HG03469 (cell line): ENCODE results near the gene UGT1A9.

Experiments used
- ATAC-seq: cut with Tn5 transposase; IDR thresholded peaks from one replicate; pipeline ENCODE4 v1.9.1; 2021; ENCODE audit warnings: mild to moderate bottlenecking, moderate library complexity, moderate number of reproducible peaks; ENCODE audit not compliant: unreplicated experiment

Gene UGT1A9

DNA sequence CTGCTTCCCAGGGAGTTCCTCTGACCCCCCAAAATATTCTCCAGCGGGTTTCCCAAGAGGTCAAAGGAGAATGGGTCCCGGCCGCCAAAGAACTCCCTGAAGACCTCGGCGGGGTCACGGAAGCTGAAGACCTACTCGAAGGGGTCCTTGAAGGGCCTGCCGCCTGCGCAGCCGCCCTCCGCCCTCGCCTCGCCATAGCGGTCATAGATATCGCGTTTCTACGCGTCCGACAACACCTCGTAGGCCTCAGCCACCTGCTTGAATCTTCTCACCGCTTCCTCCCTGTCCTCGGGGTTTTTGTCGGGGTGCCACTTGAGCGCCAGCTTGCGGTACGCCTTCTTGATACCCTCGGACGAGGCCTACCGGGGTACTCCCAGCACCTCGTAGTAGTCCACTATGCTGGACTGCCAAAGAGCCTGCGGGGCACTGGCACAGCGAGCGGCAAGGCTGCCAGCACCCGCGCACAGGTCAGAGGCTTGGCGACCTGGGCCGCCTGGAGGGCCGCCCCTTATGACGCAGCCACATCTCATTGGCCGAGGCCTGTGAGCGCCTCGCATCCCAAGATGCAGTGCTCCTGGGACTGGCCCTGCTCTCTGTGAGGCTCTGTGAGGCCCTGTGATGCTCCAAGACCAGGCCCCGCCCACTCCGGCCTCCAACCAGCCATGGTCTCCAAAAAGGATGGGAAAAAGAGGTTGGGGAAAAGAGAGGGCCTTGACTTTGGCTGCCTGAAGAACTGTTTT is 83.3 kb downstream of the UGT1A9 start:
- ATAC-seq: no peak

DNA sequence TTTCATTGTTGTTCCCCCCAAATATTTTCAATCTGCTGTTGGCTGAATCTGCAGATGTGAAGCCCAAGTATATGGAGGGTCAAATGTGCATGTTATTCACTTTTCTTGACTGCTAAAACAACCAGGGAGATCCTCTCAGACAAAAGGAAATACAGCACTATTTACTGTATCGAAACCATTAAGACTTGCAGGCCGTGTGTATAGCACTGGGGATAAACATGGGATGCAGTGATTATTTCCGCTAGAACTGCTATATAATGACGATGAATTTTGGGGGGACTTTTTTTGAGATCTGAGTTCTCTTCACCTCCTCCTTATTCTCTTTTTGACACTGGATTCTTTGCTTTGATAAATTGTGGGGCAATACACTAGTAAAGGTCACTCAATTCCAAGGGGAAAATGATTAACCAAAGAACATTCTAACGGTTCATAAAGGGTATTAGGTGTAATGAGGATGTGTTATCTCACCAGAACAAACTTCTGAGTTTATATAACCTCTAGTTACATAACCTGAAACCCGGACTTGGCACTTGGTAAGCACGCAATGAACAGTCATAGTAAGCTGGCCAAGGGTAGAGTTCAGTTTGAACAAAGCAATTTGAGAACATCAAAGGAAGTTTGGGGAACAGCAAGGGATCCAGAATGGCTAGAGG is 84.9 kb downstream of the UGT1A9 start:
- no peak for ATAC-seq

DNA sequence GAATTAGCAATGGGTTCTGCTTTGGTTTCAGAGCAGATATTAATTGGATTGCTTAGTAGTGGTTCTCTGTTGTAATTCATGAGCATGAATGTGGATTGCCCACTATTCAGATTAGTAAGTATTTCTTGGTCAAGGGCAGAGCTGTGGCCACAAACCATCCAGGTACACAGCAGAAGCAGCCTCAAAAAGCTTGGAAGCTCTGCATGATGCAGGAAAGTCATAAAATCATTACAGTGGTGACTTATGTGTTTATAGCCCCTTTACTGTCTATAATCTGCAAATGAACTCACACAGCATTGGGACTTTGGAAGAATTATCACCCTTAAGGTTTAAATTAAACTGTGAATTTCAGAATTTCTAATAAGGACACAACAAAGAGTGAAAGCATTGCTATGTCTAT is 86.4 kb downstream of the UGT1A9 start:
- ATAC-seq: no peak

DNA sequence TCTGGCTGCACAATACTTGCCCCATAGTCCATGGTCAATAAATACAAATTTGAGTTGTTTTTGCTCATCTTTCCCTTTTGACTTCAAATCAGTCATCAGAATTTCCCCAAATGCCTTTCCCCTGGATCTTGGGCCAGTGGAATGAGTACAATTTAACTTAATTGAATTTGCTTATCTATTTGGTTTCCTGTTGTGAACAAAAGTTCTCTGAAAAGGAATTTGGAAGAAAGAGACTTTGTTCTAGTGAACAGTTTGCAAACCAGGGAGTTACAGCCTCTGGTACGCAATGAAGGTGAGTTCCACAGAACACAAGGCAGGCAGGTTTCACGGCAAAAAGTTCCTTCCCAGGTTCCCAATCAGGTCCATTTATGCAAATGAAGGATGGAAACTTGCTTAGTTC is 87.2 kb downstream of the UGT1A9 start:
- no peak for ATAC-seq

DNA sequence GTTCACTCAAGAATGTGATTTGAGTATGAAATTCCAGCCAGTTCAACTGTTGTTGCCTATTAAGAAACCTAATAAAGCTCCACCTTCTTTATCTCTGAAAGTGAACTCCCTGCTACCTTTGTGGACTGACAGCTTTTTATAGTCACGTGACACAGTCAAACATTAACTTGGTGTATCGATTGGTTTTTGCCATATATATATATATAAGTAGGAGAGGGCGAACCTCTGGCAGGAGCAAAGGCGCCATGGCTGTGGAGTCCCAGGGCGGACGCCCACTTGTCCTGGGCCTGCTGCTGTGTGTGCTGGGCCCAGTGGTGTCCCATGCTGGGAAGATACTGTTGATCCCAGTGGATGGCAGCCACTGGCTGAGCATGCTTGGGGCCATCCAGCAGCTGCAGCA is 88.3 kb downstream of the UGT1A9 start, which contains the start of gene UGT1A1:
TSS of gene UGT1A1 (plus strand) at position 228 of the 400 bp plus-strand sequence. CDS start at position 246, 18 bp downstream.
- no peak for ATAC-seq

DNA sequence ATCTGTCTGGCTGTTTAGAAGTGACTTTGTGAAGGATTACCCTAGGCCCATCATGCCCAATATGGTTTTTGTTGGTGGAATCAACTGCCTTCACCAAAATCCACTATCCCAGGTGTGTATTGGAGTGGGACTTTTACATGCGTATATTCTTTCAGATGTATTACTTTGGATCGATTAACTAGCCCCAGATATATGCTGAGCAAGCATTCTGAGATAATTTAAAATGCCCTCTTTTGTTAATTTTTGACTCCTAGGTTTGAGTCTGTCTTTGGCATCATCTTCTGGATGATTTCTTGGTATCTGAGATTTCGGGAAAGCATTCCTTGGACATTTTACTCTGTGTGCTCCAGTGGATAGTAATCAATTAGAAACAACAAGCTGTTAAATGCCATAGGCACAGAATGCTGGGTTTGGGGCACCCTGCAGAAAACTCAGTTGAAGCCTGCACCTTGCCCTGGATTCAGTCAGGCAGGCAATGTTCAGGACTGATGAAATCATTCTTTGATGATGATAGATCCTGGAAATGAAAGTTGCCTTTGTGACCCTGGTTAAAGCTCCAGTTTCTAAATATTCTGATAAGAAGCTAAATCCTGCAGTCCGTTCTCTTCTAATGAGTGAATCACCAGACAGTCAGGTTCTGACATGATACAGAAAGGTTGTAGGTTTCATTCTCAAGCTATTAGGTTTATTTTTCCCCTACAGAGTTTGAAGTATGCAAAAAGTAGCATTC is 89.5 kb downstream of the UGT1A9 start:
- no peak for ATAC-seq

DNA sequence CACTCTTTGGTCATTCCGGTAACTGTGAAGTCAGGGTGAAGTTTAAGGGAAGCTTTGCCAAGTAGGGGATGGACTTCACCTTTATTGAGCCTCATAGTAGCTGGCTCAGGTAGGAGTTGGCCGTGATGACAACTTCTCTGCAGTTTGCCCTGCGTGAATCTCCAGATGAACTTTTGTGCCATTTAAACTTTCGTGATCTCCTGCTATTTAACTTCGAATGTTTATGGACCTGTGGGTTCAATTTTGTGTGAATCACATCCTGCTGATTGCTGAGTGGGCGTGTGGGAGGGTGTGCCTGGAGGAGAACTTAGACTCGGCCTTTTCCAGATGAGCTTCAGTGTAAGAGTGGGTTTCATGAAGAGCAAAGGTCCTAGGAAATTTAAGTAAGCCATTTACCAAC is 92.6 kb downstream of the UGT1A9 start:
- ATAC-seq: no peak

DNA sequence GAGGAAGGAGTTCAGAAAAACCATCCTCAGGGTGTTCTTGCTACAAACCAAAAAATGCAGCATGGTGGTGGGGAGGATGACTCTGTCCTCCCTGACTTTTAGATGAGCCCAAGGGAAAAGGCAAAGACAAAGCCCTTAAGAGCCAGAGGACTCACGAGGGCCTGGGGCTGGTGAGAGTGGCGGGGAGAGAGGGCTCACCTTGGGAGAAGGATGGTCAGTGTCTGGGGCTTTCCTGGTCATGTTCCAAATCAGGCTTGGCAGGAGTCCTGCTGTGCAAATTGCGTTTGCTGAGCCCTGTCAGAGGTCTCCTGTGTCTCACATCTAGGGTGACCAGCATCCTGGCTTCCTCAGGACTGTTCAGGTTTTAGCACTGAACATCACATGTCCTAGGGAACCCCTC is 93.1 kb downstream of the UGT1A9 start:
- ATAC-seq: no peak

DNA sequence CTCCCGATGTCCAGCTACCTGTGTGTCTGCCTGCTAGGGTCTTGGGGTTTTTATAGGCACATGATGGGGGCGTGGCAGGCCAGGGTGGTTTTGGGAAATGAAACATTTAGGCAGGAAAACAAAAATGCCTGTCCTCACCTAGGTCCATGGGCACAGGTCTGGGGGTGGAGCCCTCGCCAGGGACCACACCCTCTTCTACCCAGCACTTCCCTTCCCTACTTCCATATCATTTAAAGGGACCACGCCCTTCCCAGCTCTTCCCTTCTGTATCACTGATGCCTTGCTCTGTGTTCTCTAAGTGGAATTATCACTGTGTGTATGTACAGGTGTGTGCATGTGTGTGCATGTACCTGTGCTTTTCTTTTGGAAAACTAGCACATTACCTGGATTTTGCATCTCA is 94.7 kb downstream of the UGT1A9 start:
- no peak for ATAC-seq

DNA sequence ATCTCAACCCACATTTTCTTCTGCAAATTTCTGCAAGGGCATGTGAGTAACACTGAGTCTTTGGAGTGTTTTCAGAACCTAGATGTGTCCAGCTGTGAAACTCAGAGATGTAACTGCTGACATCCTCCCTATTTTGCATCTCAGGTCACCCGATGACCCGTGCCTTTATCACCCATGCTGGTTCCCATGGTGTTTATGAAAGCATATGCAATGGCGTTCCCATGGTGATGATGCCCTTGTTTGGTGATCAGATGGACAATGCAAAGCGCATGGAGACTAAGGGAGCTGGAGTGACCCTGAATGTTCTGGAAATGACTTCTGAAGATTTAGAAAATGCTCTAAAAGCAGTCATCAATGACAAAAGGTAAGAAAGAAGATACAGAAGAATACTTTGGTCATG is 96.4 kb downstream of the UGT1A9 start:
- no peak for ATAC-seq

DNA sequence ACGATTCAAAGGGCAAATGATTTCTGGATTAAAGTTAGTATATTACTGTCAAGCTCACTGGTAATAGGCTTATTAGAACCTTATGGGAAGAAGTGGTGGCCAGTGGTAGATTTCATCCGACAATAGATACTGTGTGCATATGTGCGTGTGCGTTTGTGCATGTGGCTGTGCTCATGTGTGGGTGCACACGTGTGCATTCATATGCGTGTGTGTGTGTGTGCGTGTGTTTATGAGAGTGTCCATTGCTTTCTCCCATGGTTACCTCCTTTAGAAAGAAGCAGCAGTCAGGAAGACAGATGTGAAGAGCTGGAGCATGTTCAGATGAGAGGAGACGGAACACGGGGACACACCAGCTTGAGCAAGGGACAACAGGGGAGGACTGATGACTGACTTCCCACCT is 97.6 kb downstream of the UGT1A9 start:
- ATAC-seq: no peak

DNA sequence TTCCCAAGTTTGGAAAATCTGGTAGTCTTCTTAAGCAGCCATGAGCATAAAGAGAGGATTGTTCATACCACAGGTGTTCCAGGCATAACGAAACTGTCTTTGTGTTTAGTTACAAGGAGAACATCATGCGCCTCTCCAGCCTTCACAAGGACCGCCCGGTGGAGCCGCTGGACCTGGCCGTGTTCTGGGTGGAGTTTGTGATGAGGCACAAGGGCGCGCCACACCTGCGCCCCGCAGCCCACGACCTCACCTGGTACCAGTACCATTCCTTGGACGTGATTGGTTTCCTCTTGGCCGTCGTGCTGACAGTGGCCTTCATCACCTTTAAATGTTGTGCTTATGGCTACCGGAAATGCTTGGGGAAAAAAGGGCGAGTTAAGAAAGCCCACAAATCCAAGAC is 100.5 kb downstream of the UGT1A9 start:
- no peak for ATAC-seq

DNA sequence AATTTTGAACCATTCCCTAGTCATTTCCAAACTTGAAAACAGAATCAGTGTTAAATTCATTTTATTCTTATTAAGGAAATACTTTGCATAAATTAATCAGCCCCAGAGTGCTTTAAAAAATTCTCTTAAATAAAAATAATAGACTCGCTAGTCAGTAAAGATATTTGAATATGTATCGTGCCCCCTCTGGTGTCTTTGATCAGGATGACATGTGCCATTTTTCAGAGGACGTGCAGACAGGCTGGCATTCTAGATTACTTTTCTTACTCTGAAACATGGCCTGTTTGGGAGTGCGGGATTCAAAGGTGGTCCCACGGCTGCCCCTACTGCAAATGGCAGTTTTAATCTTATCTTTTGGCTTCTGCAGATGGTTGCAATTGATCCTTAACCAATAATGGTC is 100.9 kb downstream of the UGT1A9 start:
- ATAC-seq: no peak

DNA sequence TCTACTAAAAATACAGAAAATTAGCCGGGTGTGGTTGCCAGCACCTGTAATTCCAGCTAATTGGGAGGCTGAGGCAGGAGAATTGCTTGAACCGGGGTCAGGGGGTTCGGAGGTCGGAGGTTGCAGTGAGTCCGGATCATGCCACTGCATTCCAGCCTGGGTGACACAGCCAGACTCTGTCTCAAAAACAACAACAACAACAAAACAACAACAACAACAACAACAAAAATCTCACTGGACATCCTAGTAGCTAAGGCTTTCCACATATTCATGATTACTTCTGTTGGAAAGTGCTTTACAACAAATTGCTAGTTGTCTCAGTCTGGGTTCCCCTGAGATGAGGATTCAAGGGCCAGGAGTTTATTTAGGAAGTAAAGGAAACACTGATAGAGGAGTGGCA is 102.2 kb downstream of the UGT1A9 start:
- ATAC-seq: no peak

DNA sequence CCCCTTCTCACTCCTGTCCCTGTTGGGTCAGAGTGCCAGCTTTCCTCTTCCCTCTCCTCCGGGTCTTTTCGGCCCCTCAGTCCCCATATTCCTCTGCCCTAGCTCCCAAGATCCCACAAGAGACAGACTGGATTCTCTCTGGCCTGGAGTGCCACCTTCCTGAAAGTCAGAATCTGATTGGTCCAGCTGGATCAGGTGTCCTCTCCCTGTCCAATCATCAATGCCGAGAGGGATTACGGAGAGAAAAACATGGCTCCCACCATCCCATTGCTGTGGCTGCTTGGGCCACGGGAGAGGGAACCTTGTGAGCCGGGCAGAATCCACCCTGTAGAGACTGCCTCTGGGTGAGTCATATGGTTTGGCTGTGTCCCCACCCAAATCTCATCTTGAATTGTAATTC is 103.7 kb downstream of the UGT1A9 start:
- ATAC-seq: no peak

DNA sequence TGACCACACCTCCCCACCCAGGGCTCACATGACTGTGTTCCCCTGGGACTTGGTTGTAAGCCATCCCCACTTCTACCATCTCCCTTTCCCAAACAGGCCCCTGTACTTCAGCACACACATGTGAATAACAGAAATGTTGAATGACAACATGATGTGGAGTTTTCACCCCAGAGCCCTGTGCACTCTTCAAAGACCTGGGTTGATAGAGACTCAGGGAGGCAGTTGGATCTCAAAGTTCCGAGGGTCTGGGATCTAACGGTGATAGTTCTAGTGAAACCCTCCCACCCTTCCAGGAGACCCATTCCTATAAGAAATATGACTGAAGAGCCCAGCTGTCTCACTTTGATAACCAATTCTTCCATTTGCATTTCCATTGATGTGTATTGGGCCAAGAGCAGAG is 106.3 kb downstream of the UGT1A9 start, which contains the start of gene MROH2A:
TSS of gene MROH2A (plus strand) at position 301 of the 400 bp plus-strand sequence. CDS start 1,029 bp downstream, outside the sequence.
- no peak for ATAC-seq

DNA sequence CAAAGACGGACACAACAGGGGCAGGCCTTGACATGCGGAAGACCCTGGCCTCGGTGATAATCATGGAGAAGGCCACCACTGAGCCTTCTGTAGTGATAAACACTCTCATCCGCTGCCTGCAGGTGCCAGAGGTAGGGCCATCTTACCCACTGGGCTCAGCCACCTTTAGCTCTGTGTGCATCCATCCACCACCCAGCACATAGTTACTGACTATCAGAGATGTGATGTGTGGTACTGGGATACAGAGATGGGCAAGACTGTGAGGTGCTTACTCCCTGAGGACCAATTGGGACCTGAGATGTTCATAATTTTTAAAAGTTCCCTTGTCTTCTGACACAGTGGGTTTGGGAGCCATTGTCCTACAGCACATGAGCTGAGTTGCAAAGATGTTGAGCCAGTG is 108.0 kb downstream of the UGT1A9 start:
- ATAC-seq: no peak

DNA sequence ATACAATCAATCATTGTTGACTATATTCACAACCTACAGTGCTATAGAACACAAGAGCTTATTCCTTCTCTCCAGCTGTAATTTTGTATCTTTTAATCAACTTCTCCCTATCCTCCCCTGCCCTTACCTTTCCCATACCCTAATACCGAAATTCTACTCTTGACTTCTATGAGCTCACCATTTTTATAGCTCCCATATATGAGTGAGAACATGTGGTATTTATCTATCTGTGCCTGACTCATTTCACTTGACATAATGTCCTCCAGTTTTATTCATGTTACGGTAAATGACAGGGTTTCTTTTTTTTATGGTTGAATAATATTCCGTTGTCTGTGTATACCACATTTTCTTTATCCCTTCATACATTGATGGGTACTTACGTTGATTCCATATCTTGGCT is 109.1 kb downstream of the UGT1A9 start:
- no peak for ATAC-seq

DNA sequence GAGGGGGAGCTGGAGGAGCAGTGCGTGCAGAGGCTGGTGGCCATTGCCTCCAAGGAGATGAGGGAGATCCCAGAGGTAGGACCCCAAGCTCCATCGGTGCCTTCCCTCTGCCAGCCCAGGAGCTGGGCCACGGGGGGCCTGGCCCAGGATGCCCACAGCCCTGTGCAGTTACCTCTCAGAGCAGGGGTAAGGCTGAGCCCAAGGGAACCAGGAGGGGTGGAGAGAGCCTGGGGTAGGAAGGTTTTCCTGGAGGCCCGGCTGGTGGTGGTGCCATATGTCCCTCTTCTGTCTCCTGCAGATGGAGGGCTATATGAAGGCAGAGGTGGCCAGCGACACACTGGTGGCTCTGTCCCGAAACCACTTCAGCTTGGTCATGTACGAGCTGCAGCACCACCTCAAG is 117.9 kb downstream of the UGT1A9 start:
- ATAC-seq: no peak

DNA sequence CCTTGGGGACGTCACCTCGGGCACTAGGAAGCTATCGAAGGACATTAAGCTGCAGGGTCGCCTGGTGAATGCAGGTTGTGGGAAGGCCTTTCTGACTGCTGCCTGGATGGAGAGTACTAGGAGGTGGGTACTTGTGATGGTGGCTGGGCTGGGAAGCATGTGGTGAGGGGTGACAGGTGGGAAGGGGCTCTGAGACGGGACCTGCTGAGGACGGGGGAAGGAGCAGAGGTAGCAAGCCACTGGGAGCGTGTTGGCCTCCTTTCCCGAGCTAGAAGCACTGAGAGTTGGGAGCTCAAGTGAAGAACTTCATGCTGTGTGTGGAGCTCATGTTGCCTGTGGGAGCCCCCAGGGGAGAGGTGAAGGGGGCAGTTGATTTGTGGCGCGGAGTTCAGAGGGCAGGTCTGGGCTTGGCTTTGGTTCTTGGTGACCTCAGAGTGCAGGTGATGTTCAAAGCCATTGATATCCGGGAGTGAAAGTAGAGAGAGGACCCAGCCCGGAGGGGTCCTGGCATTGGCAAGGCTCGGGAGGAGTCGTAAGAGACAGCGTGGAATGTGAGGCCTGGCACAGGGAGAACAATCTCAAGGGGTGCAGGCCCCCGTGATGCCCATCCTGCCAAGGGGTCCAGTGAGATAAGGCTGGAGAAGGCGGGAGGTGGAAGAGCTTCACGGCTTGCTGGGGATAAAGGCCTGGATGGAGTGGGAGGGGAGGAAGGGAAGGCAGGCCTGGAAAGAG is 119.6 kb downstream of the UGT1A9 start:
- no peak for ATAC-seq

DNA sequence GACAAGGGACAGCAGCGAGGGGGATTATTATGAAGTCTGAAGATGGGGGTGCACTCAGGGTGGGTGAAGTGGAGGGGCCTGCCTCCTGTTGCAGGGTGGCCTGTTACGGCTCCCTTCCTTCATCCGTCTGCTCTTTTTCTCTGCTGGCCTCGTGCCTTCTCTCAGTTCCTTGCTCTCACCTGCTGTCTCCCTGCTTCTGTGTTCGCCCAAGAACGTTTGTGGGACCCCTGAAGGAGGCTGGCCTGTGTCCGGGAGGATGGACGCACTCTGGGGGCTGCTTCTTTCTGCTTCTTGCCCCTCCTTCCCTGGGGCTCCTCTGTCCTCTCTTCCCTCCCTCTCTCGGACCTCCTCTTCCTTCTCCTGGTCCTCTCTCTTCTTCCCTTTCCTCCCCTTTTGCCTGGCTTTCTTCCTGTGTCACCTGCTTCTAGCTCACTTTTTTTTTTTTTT is 120.2 kb downstream of the UGT1A9 start:
- no peak for ATAC-seq
